Body of pancreas (tissue), 4 donors: Measurements from ENCODE around the gene CPLANE2.

Experiments
- POLR2A ChIP-seq, 3 donors: fragments of 450-650 bp; IDR thresholded peaks; one replicate each; pipeline ENCODE4 v1.6.1; 2016; ENCODE audit warnings: antibody characterized with exemption in 3 of 3, mild to moderate bottlenecking in 2 of 3
- TF ChIP-seq, protein P1 (sequence below), 7 experiments: fragments of 450-650 bp in 4 of 7; fragments of 200-600 bp in 3 of 7; sonication (generic) in 3 of 7; IDR thresholded peaks; one replicate each; pipeline ENCODE4 v1.5.1; 2016 to 2019; ENCODE audit warnings: antibody characterized with exemption in 7 of 7

DNA sequence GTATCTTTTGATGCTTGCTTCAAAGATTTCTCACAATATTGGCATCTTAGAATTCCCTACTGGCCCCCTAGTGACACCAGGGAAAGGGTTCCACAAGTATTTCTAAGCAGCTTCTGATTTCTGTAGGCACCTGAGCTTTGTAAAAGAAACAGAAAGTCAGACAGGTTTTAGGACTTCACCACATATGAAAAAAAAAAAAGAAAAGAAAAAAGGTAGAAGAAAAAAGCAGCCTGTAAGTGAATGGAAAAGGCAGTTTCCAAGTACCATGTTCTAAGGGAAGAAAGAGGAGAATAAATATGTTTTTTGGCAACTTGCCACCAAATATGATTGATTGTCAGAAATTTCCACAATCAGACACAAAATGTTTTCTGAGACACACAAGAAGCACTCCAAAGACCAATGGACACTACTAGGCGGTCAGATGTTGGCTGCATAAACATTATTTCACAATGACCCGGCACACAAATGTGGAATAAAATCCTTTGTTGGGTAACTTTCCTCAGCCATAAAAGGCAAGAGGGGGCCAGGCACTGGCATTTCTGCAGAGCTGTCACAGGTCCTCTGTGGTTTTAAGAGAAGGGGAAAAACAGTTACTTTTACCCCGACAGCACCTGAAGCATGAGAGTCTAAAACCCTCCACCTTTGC is 12.7 kb upstream of the CPLANE2 start:
- TF ChIP-seq, protein P1, sequence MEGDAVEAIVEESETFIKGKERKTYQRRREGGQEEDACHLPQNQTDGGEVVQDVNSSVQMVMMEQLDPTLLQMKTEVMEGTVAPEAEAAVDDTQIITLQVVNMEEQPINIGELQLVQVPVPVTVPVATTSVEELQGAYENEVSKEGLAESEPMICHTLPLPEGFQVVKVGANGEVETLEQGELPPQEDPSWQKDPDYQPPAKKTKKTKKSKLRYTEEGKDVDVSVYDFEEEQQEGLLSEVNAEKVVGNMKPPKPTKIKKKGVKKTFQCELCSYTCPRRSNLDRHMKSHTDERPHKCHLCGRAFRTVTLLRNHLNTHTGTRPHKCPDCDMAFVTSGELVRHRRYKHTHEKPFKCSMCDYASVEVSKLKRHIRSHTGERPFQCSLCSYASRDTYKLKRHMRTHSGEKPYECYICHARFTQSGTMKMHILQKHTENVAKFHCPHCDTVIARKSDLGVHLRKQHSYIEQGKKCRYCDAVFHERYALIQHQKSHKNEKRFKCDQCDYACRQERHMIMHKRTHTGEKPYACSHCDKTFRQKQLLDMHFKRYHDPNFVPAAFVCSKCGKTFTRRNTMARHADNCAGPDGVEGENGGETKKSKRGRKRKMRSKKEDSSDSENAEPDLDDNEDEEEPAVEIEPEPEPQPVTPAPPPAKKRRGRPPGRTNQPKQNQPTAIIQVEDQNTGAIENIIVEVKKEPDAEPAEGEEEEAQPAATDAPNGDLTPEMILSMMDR (IDR thresholded peaks at IDR 0.05), result no peak
- TF ChIP-seq POLR2A (IDR thresholded peaks at IDR 0.05), result no peak
